Measurements from ENCODE around the gene RNF222.

The RNF222 gene

DNA sequence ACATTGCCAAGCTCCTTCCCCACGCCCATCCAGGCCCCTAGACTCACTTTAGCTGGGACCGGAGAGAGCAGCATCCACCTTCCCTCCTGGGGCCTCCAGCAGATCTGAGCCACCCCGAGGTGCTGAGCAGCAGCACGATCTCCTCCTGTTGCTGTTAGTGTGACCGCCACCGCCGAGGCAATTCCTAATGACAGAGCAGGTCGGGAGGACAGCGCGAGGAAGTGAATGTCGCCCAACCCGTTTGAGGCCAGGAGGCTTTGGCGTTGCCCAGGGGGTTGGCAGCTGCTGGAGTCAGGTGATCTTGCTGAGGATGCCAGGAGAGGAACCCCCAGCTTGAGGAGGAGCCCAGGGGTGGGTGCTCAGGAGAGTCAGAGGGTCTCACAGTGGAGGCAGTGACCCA lies at the start of gene RNF222:
TSS of gene RNF222 (minus strand) at position 192 of the 400 bp plus-strand sequence. CDS start 4,366 bp downstream, outside the sequence.
- Histone ChIP-seq H3K9me3 (ENCODE audit: insufficient read depth, low read depth, low read length) (no peaks in the 10 kb centered on the region), H3K9ac (ENCODE audit: low read depth, low read length) (no peak within 1 kb of the TSS), H3K27me3 (ENCODE audit: insufficient read depth, low read length) (peaks cover 16% of the 10 kb centered on the region), H3K4me3 (ENCODE audit: low read length) (no peak within 1 kb of the TSS), H3K36me3 (ENCODE audit: insufficient read depth, low read depth, low read length) (no peaks in the 10 kb centered on the region), H3K27ac (ENCODE audit: low read length) (no peak within 1 kb of the TSS), H3K4me1 (ENCODE audit: insufficient read depth, low read length) (peaks cover 6% of the 10 kb centered on the region; the same call in 1 of the 2 replicates)

GRCh38 chr17:8445536-8445935 lies 47.9 kb upstream of the RNF222 start:
- no peaks in the 10 kb centered on the region for H3K9me3 ChIP-seq (ENCODE audit: insufficient read depth, low read depth, low read length)
- H3K27ac ChIP-seq (ENCODE audit: low read length): no peak overlapping the region
- no peak overlapping the region for H3K4me3 ChIP-seq (ENCODE audit: low read length)
- no peaks in the 10 kb centered on the region for H3K4me1 ChIP-seq (ENCODE audit: insufficient read depth, low read length)
- H3K27me3 ChIP-seq (ENCODE audit: insufficient read depth, low read length): no peaks in the 10 kb centered on the region
- no peak overlapping the region for H3K9ac ChIP-seq (ENCODE audit: low read depth, low read length)
- H3K36me3 ChIP-seq (ENCODE audit: insufficient read depth, low read depth, low read length): peaks cover 51% of the 10 kb centered on the region

GRCh38 chr17:8444494-8444893 lies 46.9 kb upstream of the RNF222 start:
- Histone ChIP-seq H3K9me3 (ENCODE audit: insufficient read depth, low read depth, low read length) (no peaks in the 10 kb centered on the region), H3K4me3 (ENCODE audit: low read length) (no peak overlapping the region), H3K36me3 (ENCODE audit: insufficient read depth, low read depth, low read length) (peaks cover 49% of the 10 kb centered on the region), H3K27me3 (ENCODE audit: insufficient read depth, low read length) (no peaks in the 10 kb centered on the region), H3K4me1 (ENCODE audit: insufficient read depth, low read length) (no peaks in the 10 kb centered on the region), H3K27ac (ENCODE audit: low read length) (no peak overlapping the region), H3K9ac (ENCODE audit: low read depth, low read length) (no peak overlapping the region)

GRCh38 chr17:8443756-8444155 lies 46.1 kb upstream of the RNF222 start:
- no peaks in the 10 kb centered on the region for H3K9me3 ChIP-seq (ENCODE audit: insufficient read depth, low read depth, low read length)
- peaks cover 41% of the 10 kb centered on the region for H3K36me3 ChIP-seq (ENCODE audit: insufficient read depth, low read depth, low read length)
- H3K4me1 ChIP-seq (ENCODE audit: insufficient read depth, low read length): no peaks in the 10 kb centered on the region
- no peaks in the 10 kb centered on the region for H3K27me3 ChIP-seq (ENCODE audit: insufficient read depth, low read length)
- H3K27ac ChIP-seq (ENCODE audit: low read length): no peak overlapping the region
- no peak overlapping the region for H3K4me3 ChIP-seq (ENCODE audit: low read length)
- H3K9ac ChIP-seq (ENCODE audit: low read depth, low read length): no peak overlapping the region; the same call in 1 of the 2 replicates

GRCh38 chr17:8442310-8442709 lies 44.7 kb upstream of the RNF222 start:
- Histone ChIP-seq H3K4me3 (ENCODE audit: low read length) (no peak overlapping the region), H3K9me3 (ENCODE audit: insufficient read depth, low read depth, low read length) (no peaks in the 10 kb centered on the region)

GRCh38 chr17:8441690-8442089 lies 44.1 kb upstream of the RNF222 start:
- peaks cover 29% of the 10 kb centered on the region; the same call in 1 of the 2 replicates for H3K36me3 ChIP-seq (ENCODE audit: insufficient read depth, low read depth, low read length)
- no peaks in the 10 kb centered on the region for H3K4me1 ChIP-seq (ENCODE audit: insufficient read depth, low read length)
- no peaks in the 10 kb centered on the region for H3K27me3 ChIP-seq (ENCODE audit: insufficient read depth, low read length)
- H3K27ac ChIP-seq (ENCODE audit: low read length): no peak overlapping the region
- no peak overlapping the region for H3K4me3 ChIP-seq (ENCODE audit: low read length)
- H3K9ac ChIP-seq (ENCODE audit: low read depth, low read length): no peak overlapping the region
- no peaks in the 10 kb centered on the region for H3K9me3 ChIP-seq (ENCODE audit: insufficient read depth, low read depth, low read length)

More at GRCh38 chr17:8442310-8442709, 44.7 kb upstream of the RNF222 start:
- Histone ChIP-seq H3K4me1 (ENCODE audit: insufficient read depth, low read length) (no peaks in the 10 kb centered on the region), H3K36me3 (ENCODE audit: insufficient read depth, low read depth, low read length) (peaks cover 32% of the 10 kb centered on the region; the same call in 1 of the 2 replicates), H3K9ac (ENCODE audit: low read depth, low read length) (no peak overlapping the region), H3K27ac (ENCODE audit: low read length) (no peak overlapping the region), H3K27me3 (ENCODE audit: insufficient read depth, low read length) (no peaks in the 10 kb centered on the region)

DNA sequence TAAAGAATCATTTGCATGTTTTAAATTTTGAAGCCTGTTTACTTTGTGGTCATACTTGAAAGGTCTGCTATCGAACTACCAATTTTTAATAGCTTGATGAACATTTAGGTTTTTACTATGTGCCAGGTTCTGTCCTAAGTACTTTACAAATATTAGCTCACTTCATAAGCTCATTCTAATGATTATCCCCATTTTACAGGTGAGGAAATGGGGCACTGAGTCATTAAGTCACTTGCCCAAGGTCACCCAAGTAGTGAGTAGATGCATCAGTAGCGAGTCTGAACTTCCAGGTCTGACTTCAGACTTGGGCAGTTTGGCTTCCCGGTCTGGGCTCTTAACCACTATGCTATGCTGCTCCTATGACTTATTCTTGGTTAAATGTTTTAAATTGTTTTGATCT lies 42.1 kb upstream of the RNF222 start:
- no peaks in the 10 kb centered on the region for H3K27me3 ChIP-seq (ENCODE audit: insufficient read depth, low read length)
- H3K36me3 ChIP-seq (ENCODE audit: insufficient read depth, low read depth, low read length): peaks cover 13% of the 10 kb centered on the region; the same call in 1 of the 2 replicates
- no peaks in the 10 kb centered on the region for H3K9me3 ChIP-seq (ENCODE audit: insufficient read depth, low read depth, low read length)
- H3K9ac ChIP-seq (ENCODE audit: low read depth, low read length): no peak overlapping the region
- H3K4me3 ChIP-seq (ENCODE audit: low read length): no peak overlapping the region
- no peak overlapping the region for H3K27ac ChIP-seq (ENCODE audit: low read length)
- no peaks in the 10 kb centered on the region for H3K4me1 ChIP-seq (ENCODE audit: insufficient read depth, low read length)

DNA sequence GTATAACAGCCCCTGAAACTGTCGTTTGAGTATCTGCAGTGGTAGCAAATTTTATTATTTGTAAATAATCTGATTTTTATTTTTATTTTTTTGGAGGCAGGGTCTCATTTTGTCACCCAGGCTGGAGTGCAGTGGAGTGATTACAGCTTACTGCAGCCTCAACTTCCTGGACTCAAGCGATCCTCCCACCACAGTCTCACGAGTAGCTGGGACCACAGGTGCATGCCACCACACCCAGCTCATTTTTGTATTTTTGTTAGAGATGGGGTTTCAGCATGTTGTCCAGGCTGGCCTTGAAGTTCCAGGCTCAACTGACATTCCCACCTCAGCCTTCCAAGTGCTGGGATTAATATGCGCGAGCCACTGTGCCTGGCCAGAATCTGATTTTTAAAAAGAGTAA lies 40.8 kb upstream of the RNF222 start:
- no peaks in the 10 kb centered on the region for H3K9me3 ChIP-seq (ENCODE audit: insufficient read depth, low read depth, low read length)
- no peak overlapping the region for H3K27ac ChIP-seq (ENCODE audit: low read length)
- H3K36me3 ChIP-seq (ENCODE audit: insufficient read depth, low read depth, low read length): peaks cover 4% of the 10 kb centered on the region; the same call in 1 of the 2 replicates
- no peak overlapping the region for H3K9ac ChIP-seq (ENCODE audit: low read depth, low read length)
- H3K4me3 ChIP-seq (ENCODE audit: low read length): no peak overlapping the region
- H3K4me1 ChIP-seq (ENCODE audit: insufficient read depth, low read length): no peaks in the 10 kb centered on the region
- no peaks in the 10 kb centered on the region for H3K27me3 ChIP-seq (ENCODE audit: insufficient read depth, low read length)

- peak overlapping the region; percentile 74 for H3K4me3 ChIP-seq (ENCODE audit: low read length)
- no peaks in the 10 kb centered on the region for H3K9me3 ChIP-seq (ENCODE audit: insufficient read depth, low read depth, low read length)
- no peaks in the 10 kb centered on the region for H3K4me1 ChIP-seq (ENCODE audit: insufficient read depth, low read length)
Measured at GRCh38 chr17:8436844-8437171, 39.2 kb upstream of the RNF222 start.

DNA sequence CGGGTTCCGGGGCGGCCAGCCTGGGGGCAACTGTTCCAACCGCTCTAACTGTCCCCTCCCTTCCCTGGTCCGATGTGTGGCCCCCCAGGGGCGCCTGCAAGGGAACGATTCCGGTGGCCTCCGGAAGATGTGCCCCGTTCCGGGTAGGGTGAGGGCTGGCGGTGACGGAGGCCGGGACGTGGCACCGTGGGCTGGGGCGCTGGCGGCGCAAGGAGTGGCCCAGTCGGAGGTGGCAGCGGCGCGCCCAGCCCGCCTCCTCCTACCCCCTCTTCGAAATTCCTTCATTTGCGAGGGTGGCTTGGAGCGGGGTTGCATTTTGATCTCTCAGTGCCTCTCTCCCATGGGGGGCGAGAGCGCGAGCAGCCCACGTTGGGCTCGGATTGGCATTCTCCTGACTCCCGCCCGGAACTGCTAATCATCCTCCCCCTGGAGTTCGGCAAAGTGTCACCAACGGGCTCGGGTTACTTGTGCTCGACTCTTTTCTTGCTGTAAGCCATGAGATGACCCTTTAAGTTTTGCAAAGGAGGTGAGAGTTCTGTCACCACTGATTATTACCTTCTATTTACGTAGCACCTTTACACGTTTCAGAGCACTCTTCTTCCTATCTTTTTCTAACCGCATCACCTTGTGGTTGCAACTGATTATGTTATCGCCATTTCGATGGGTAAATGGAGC lies 38.7 kb upstream of the RNF222 start:
- H3K27ac ChIP-seq (ENCODE audit: low read length): peak overlapping the region; percentile 33

More at GRCh38 chr17:8436844-8437171, 39.2 kb upstream of the RNF222 start:
- Histone ChIP-seq H3K9ac (ENCODE audit: low read depth, low read length) (peak overlapping the region; percentile 81; the same call in 1 of the 2 replicates), H3K27me3 (ENCODE audit: insufficient read depth, low read length) (no peaks in the 10 kb centered on the region), H3K27ac (ENCODE audit: low read length) (no peak overlapping the region), H3K36me3 (ENCODE audit: insufficient read depth, low read depth, low read length) (peaks cover 4% of the 10 kb centered on the region; the same call in 1 of the 2 replicates)

GRCh38 chr17:8435245-8436168 lies 37.9 kb upstream of the RNF222 start, which contains the start of gene NDEL1:
NDEL1 (plus strand) TSS chr17:8435884; CDS start chr17:8444272, 8,388 bp downstream.
- no peaks in the 10 kb centered on the region for H3K9me3 ChIP-seq (ENCODE audit: insufficient read depth, low read depth, low read length)
- no peaks in the 10 kb centered on the region for H3K27me3 ChIP-seq (ENCODE audit: insufficient read depth, low read length)
- H3K4me3 ChIP-seq (ENCODE audit: low read length): peak within 1 kb of the TSS; percentile 92
- H3K9ac ChIP-seq (ENCODE audit: low read depth, low read length): peak within 1 kb of the TSS; percentile 98
- H3K4me1 ChIP-seq (ENCODE audit: insufficient read depth, low read length): no peaks in the 10 kb centered on the region
- peaks cover 4% of the 10 kb centered on the region; the same call in 1 of the 2 replicates for H3K36me3 ChIP-seq (ENCODE audit: insufficient read depth, low read depth, low read length)
- peak within 1 kb of the TSS; percentile 75 for H3K27ac ChIP-seq (ENCODE audit: low read length)

More for the DNA sequence above, 38.7 kb upstream of the RNF222 start:
- Histone ChIP-seq H3K9ac (ENCODE audit: low read depth, low read length) (peak overlapping the region; percentile 81), H3K4me1 (ENCODE audit: insufficient read depth, low read length) (no peaks in the 10 kb centered on the region), H3K9me3 (ENCODE audit: insufficient read depth, low read depth, low read length) (no peaks in the 10 kb centered on the region), H3K36me3 (ENCODE audit: insufficient read depth, low read depth, low read length) (peaks cover 4% of the 10 kb centered on the region; the same call in 1 of the 2 replicates), H3K4me3 (ENCODE audit: low read length) (peak overlapping the region; percentile 74), H3K27me3 (ENCODE audit: insufficient read depth, low read length) (no peaks in the 10 kb centered on the region)
